Gastroesophageal sphincter (tissue), 4 donors: ENCODE data around the gene RAB3D. TPM values are rescaled to one million over a fixed set of nuclear protein-coding genes. Genes with fewer than 3 reads are reported as not detected.
A peak's percentile ranks its signal among the peaks of the same experiment; 100 is the strongest.
"Not testable (repeated sequence)": the region's sequence is repeated elsewhere in the genome, so short reads cannot be mapped to it uniquely, and the experiment has no call there.

ENCODE experiments used
- ATAC-seq: fragments of 150-250 bp; one replicate; pipeline ENCODE4 v1.9.1; 2016; ENCODE audit warnings: mild to moderate bottlenecking, moderate library complexity
- H3K27ac ChIP-seq, 4 donors: fragments of 200-600 bp; sonication (generic) in 3 of 4; 1 replicate in 3 of 4; 2 replicates in 1 of 4; pipeline ENCODE4 v1.5.1; 2016 to 2019
- H3K27me3 ChIP-seq: fragments of 200-600 bp; sonication (generic); one replicate; pipeline ENCODE4 v1.5.1; 2019
- H3K36me3 ChIP-seq, 2 donors: fragments of 200-600 bp; sonication (generic); one replicate each; pipeline ENCODE4 v1.5.1; 2019; ENCODE audit warnings: control low read depth in 1 of 2
- H3K4me1 ChIP-seq, 3 donors: fragments of 200-600 bp; sonication (generic); 1 replicate in 2 of 3; 2 replicates in 1 of 3; pipeline ENCODE4 v1.5.1; 2016 to 2019; ENCODE audit warnings: control low read depth in 2 of 3
- H3K4me3 ChIP-seq, 2 donors: fragments of 200-600 bp; sonication (generic); one replicate each; pipeline ENCODE4 v1.5.1; 2019; ENCODE audit warnings: mild to moderate bottlenecking in 1 of 2, moderate library complexity in 1 of 2
- H3K9me3 ChIP-seq, 3 donors: fragments of 200-600 bp; sonication (generic); one replicate each; pipeline ENCODE4 v1.5.1; 2017 to 2019; ENCODE audit warnings: control low read depth in 2 of 3
- EP300 ChIP-seq: sonication (generic); formaldehyde crosslinking; IDR thresholded peaks from one replicate; pipeline ENCODE4 v1.6.1; 2017; ENCODE audit warnings: antibody characterized with exemption, mild to moderate bottlenecking
- POLR2A ChIP-seq, 2 donors: fragments of 450-650 bp; IDR thresholded peaks; one replicate each; pipeline ENCODE4 v1.6.1; 2017; ENCODE audit warnings: antibody characterized with exemption in 2 of 2, mild to moderate bottlenecking in 2 of 2, moderate library complexity in 1 of 2
- POLR2AphosphoS5 ChIP-seq: sonication (generic); formaldehyde crosslinking; IDR thresholded peaks from one replicate; pipeline ENCODE4 v1.6.1; 2017; ENCODE audit warnings: antibody characterized with exemption
- WGBS, 2 donors: methylation state at CpG; one replicate each; pipeline ENCODE4 v1.1.5; 2018; ENCODE audit warnings: low coverage in 1 of 2; 5-methylcytosine and 5-hydroxymethylcytosine counted together
- total RNA-seq, 4 donors: library from RNA; depleted of rRNA; stranded (reverse); fragments of >200 nt; gene quantifications; one replicate each; pipeline ENCODE4 v1.1.0, GENCODE V29; 2016
- TF ChIP-seq, protein P1 (sequence below), 4 experiments: fragments of 200-600 bp in 2 of 4; fragments of 450-650 bp in 2 of 4; sonication (generic) in 1 of 4; IDR thresholded peaks; one replicate each; pipeline ENCODE4 v1.5.1; 2017 to 2019; ENCODE audit warnings: antibody characterized with exemption in 4 of 4, mild to moderate bottlenecking in 2 of 4, moderate library complexity in 2 of 4

The RAB3D gene
- total RNA-seq, 4 donors from 2014 or later: 21.5 to 43.7 (median 28.0) TPM

DNA sequence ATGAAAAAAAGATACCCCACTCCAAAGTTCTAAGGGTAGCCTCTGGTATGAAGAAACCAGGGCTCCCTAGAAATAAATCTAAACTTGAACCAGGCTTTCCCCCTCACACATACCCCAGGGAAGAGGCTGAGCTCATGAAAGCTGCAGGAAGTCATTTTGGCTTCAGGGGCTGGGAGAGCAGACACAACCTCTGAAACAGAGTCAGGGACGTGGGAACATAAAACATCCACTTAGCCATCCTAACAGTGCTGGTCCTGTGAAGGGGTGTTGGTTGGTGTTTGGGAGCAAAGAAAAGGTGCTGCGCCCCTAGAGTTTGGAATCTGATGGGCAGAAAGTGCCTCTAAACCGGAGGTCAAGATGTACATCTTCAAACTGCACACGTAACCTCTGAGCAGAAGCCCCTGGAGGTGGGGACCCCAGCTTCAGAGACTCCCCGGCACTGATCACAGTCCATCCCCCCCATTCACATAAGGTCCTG, 15.8 kb downstream of the RAB3D start:
- Histone ChIP-seq H3K27ac (peak overlapping the region; percentile 54 to 85 (median 82)), H3K36me3 (peaks cover 0 to 40% of the 10 kb centered on the region in 2 donors), H3K27me3 (no peaks in the 10 kb centered on the region), H3K4me3 (peak overlapping the region in 1 of 2 donors; percentile 27), H3K4me1 (peaks cover 0 to 44% (median 18%) of the 10 kb centered on the region in 3 donors), H3K9me3 (no peaks in the 10 kb centered on the region)
- WGBS, 2 donors: 67% methylated on average over 5 of the region's 5 CpGs; no CpG with 5 or more reads in 1 of the 2 donors
- no peak for TF ChIP-seq POLR2A (IDR thresholded peaks at IDR 0.05)
- no peak for TF ChIP-seq EP300
- no peak for TF ChIP-seq POLR2AphosphoS5
- TF ChIP-seq, protein P1, sequence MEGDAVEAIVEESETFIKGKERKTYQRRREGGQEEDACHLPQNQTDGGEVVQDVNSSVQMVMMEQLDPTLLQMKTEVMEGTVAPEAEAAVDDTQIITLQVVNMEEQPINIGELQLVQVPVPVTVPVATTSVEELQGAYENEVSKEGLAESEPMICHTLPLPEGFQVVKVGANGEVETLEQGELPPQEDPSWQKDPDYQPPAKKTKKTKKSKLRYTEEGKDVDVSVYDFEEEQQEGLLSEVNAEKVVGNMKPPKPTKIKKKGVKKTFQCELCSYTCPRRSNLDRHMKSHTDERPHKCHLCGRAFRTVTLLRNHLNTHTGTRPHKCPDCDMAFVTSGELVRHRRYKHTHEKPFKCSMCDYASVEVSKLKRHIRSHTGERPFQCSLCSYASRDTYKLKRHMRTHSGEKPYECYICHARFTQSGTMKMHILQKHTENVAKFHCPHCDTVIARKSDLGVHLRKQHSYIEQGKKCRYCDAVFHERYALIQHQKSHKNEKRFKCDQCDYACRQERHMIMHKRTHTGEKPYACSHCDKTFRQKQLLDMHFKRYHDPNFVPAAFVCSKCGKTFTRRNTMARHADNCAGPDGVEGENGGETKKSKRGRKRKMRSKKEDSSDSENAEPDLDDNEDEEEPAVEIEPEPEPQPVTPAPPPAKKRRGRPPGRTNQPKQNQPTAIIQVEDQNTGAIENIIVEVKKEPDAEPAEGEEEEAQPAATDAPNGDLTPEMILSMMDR (IDR thresholded peaks at IDR 0.05): no peak
- no peak for ATAC-seq

DNA sequence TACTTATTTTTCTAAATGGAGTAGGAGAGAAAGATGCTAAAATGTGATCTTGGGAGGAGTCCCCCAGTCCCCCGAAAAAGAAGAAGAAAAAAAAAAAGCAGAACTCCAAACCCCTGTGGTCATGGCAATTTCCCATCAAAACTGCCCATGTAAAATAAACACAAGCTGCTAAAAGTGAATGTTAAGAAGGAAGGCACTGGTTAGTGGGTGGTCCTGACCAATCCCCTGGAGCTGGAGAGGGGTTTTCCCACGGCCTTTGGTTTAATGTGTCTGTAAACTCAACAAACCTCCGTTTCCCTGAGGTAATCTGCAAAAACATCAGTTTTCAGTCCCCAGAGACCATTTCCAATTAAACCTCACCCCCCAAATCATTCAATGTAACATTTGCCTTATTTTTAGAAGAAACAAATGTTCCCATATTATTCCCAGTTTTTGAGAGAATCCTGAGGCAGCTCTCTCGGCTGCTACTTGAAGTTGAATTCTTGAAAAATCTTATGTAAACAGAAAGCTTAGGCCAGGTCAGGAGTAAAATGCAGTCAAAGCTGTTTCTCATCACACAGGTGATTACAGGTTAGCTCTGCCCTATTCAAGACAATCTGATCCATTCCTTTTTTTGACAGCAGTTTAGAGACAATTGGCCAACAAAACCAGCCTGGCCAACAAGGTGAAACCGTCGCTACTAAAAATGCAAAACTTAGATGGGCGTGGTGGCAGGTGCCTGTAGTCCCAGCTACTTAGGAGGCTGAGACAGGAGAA, 17.0 kb downstream of the RAB3D start:
- no peak for ATAC-seq

DNA sequence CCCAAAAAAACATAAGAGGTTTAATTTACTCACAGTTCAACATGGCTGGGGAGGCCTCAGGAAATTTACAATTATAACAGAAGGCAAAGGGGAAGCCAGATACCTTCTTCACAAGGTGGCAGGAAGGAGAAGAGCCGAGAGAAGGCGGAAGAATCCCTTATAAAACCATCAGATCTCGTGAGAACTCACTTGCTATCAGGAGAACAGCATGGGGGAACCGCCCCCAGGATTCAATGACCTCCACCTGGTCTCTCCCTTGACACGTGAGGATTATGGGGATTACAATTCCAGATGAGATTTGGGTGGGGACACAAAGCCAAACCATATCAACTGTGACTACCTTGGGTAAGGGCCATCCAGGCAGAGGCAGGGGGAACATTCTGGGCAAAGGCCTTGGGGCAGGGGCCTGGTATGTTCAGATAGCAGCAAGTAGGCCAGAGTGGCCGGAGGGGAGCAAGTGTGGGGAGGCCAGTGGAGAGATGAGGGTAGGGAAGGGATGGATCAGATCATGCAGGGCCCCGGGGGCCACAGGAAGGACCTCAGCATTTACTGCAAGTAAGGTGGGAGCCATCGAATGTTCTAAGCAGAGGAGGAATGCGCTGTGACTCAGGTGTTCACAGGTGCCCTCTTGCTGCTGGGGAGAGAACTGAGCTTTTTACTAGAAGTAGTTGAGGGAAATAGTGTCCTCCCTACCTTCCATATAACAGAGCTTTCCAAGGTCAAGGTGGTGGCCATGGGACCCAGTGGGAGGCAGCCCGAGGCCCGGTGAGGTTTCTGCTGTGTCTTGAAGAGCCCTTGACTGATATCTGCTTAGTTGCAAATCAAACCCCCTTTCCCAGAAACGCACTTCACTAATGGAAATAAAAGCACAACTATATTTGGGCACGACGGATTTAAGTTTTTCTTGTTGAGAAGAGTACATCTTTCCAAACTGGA, 18.0 kb downstream of the RAB3D start:
- Histone ChIP-seq H3K4me1 (peaks cover 0 to 44% (median 18%) of the 10 kb centered on the region in 3 donors), H3K27me3 (no peaks in the 10 kb centered on the region), H3K9me3 (no peaks in the 10 kb centered on the region), H3K4me3 (no peak overlapping the region), H3K36me3 (peaks cover 0 to 18% of the 10 kb centered on the region in 2 donors), H3K27ac (peak overlapping the region in 3 of 4 donors; percentile 7 to 85 (median 12))
- 62 to 78% methylated on average over 9 to 10 of the region's 14 CpGs for WGBS, 2 donors
- no peak for ATAC-seq
- TF ChIP-seq, protein P1 (IDR thresholded peaks at IDR 0.05): no peak
- TF ChIP-seq POLR2AphosphoS5 (no peak), EP300 (no peak), POLR2A (IDR thresholded peaks at IDR 0.05) (no peak)

More for the DNA sequence above, 17.0 kb downstream of the RAB3D start:
- H3K4me3 ChIP-seq: no peak overlapping the region
- TF ChIP-seq EP300 (no peak), POLR2AphosphoS5 (no peak), POLR2A (IDR thresholded peaks at IDR 0.05) (no peak)
- TF ChIP-seq, protein P1 (IDR thresholded peaks at IDR 0.05): no peak
- peaks cover 0 to 28% of the 10 kb centered on the region in 2 donors for H3K36me3 ChIP-seq
- no peaks in the 10 kb centered on the region for H3K9me3 ChIP-seq
- H3K27me3 ChIP-seq: no peaks in the 10 kb centered on the region
- 38 to 48% methylated on average over 4 to 6 of the region's 7 CpGs for WGBS, 2 donors
- peak overlapping the region in 2 of 4 donors; percentile 7 to 85 for H3K27ac ChIP-seq
- peaks cover 0 to 44% (median 18%) of the 10 kb centered on the region in 3 donors for H3K4me1 ChIP-seq

DNA sequence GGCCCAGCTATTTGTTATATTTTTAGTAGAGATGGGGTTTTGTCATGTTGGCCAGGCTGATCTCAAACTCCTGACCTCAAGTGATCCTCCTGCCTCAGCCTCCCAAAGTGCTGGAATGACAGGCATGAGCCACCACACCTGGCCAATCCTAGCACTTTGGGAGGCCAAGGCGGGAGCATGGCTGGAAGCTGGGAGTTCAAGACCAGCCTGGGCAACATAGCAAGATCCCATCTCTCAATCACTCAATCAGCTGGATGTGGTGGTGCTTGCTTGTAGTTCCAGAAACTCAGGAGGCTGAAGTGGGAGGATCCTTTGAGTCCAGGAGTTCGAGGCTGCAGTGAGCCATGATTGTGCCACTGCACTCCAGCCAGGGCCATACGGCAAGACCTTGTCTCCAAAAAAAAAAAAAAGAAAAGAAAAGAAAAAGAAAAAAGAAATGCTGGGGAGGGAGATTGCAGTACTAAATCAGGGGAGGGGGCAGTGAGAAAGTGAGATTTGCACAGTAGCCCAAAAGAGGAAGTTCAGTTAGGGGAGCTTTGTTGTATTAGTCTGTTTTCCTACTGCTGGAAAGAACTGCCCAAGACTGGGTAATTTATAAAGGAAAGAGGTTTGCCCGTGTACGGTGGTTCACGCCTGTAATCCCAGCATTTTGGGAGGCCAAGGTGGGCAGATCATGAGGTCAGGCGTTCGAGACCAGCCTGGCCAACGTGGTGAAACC, 19.0 kb downstream of the RAB3D start:
- H3K36me3 ChIP-seq, H3K27me3 ChIP-seq, H3K4me3 ChIP-seq, H3K9me3 ChIP-seq, ATAC-seq, H3K27ac ChIP-seq: not testable (repeated sequence)
- H3K4me1 ChIP-seq: peaks cover 0 to 42% (median 18%) of the 10 kb centered on the region in 3 donors
- WGBS, 2 donors: 79 to 81% methylated on average over 5 to 6 of the region's 9 CpGs

DNA sequence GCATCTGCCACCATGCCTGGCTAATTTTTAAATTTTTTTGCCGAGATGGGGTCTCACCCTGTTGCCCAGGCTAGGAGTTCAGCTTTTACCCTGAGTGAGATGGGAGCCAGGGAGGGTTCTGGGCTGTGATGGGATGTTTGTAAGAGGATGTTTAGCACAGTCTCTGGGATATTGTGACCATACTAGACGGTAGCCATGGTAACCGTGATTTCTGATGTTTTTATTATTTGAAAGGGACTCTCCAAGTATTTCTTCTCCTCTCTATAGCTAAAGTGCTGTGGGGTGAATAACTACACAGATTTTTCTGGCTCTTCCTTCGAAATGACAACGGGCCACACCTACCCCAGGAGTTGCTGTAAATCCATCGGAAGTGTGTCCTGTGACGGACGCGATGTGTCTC, 33.1 kb downstream of the RAB3D start:
- H3K27me3 ChIP-seq: peaks cover 4% of the 10 kb centered on the region
- no peaks in the 10 kb centered on the region for H3K9me3 ChIP-seq
- H3K36me3 ChIP-seq: no peaks in the 10 kb centered on the region
- H3K4me3 ChIP-seq: no peak overlapping the region
- 66 to 78% methylated on average over 7 to 9 of the region's 9 CpGs for WGBS, 2 donors
- H3K27ac ChIP-seq: no peak overlapping the region
- no peak for ATAC-seq
- H3K4me1 ChIP-seq: no peaks in the 10 kb centered on the region
- no peak for TF ChIP-seq POLR2AphosphoS5
- no peak for TF ChIP-seq POLR2A (IDR thresholded peaks at IDR 0.05)
- TF ChIP-seq, protein P1 (IDR thresholded peaks at IDR 0.05): no peak
- TF ChIP-seq EP300: no peak
